HEK293 (cell line): Measurements from ENCODE around the gene SPOCK1.

Experiments
- MYNN ChIP-seq: fragments of 450-650 bp; formaldehyde crosslinking; IDR thresholded peaks from 2 replicates; pipeline ENCODE4 v1.5.1; 2016; ENCODE audit warnings: missing biosample characterization, missing genetic modification characterization, borderline replicate concordance
- ZBTB8A ChIP-seq: fragments of 450-650 bp; formaldehyde crosslinking; IDR thresholded peaks from 2 replicates; pipeline ENCODE4 v1.5.1; 2016; ENCODE audit warnings: missing biosample characterization, missing genetic modification characterization
- ZNF311 ChIP-seq: fragments of 450-650 bp; formaldehyde crosslinking; IDR thresholded peaks from 2 replicates; pipeline ENCODE4 v1.5.1; 2017; ENCODE audit warnings: missing biosample characterization, missing genetic modification characterization, borderline replicate concordance
- ZNF621 ChIP-seq: fragments of 450-650 bp; formaldehyde crosslinking; IDR thresholded peaks from 2 replicates; pipeline ENCODE4 v1.5.1; 2017; ENCODE audit warnings: missing biosample characterization, missing genetic modification characterization
- ZNF654 ChIP-seq: fragments of 450-650 bp; formaldehyde crosslinking; IDR thresholded peaks from 2 replicates; pipeline ENCODE4 v1.5.1; 2016; ENCODE audit warnings: low read depth, missing biosample characterization, missing genetic modification characterization
- TF ChIP-seq, protein P1 (sequence below): fragments of 450-650 bp; formaldehyde crosslinking; IDR thresholded peaks from 2 replicates; pipeline ENCODE4 v1.5.1; 2016; ENCODE audit warnings: missing biosample characterization, missing genetic modification characterization
- TF ChIP-seq, protein P2 (sequence below): fragments of 450-650 bp; formaldehyde crosslinking; IDR thresholded peaks from 2 replicates; pipeline ENCODE4 v1.5.1; 2016; ENCODE audit warnings: missing biosample characterization, missing genetic modification characterization
- TF ChIP-seq, protein P3 (sequence below): fragments of 450-650 bp; formaldehyde crosslinking; IDR thresholded peaks from 2 replicates; pipeline ENCODE4 v1.5.1; 2016; ENCODE audit warnings: missing biosample characterization, missing genetic modification characterization
- TF ChIP-seq, protein P4 (sequence below): fragments of 450-650 bp; formaldehyde crosslinking; conservative IDR thresholded peaks from 2 replicates; pipeline ENCODE4 v1.5.1; 2016; ENCODE audit warnings: low read depth, missing biosample characterization, missing genetic modification characterization

DNA sequence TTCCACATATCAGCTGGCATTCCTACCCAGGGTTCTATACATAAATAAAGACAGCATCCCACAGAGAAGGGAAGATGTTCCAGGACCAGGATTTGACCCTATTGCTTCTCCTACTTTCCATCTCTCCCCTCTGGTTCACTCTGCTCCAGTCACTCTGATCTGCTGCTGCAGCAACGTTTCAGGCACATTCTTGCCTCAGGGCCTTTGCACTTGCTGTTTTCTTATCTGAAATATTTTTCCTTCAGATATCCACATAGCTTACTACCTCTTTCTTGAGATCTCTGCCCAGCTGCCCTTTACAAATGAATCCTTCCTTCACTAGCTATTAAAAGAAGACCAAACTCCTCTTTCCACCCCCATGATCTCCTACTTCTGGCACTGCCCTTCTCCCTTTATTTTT, 204.5 kb downstream of the SPOCK1 start:
- TF ChIP-seq, protein P1, sequence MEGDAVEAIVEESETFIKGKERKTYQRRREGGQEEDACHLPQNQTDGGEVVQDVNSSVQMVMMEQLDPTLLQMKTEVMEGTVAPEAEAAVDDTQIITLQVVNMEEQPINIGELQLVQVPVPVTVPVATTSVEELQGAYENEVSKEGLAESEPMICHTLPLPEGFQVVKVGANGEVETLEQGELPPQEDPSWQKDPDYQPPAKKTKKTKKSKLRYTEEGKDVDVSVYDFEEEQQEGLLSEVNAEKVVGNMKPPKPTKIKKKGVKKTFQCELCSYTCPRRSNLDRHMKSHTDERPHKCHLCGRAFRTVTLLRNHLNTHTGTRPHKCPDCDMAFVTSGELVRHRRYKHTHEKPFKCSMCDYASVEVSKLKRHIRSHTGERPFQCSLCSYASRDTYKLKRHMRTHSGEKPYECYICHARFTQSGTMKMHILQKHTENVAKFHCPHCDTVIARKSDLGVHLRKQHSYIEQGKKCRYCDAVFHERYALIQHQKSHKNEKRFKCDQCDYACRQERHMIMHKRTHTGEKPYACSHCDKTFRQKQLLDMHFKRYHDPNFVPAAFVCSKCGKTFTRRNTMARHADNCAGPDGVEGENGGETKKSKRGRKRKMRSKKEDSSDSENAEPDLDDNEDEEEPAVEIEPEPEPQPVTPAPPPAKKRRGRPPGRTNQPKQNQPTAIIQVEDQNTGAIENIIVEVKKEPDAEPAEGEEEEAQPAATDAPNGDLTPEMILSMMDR (tag by site-specific recombination) = no peak
- no peak for TF ChIP-seq ZNF621 (tag by site-specific recombination)
- no peak for TF ChIP-seq MYNN
- TF ChIP-seq, protein P2, sequence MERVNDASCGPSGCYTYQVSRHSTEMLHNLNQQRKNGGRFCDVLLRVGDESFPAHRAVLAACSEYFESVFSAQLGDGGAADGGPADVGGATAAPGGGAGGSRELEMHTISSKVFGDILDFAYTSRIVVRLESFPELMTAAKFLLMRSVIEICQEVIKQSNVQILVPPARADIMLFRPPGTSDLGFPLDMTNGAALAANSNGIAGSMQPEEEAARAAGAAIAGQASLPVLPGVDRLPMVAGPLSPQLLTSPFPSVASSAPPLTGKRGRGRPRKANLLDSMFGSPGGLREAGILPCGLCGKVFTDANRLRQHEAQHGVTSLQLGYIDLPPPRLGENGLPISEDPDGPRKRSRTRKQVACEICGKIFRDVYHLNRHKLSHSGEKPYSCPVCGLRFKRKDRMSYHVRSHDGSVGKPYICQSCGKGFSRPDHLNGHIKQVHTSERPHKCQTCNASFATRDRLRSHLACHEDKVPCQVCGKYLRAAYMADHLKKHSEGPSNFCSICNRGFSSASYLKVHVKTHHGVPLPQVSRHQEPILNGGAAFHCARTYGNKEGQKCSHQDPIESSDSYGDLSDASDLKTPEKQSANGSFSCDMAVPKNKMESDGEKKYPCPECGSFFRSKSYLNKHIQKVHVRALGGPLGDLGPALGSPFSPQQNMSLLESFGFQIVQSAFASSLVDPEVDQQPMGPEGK = no peak
- TF ChIP-seq, protein P3, sequence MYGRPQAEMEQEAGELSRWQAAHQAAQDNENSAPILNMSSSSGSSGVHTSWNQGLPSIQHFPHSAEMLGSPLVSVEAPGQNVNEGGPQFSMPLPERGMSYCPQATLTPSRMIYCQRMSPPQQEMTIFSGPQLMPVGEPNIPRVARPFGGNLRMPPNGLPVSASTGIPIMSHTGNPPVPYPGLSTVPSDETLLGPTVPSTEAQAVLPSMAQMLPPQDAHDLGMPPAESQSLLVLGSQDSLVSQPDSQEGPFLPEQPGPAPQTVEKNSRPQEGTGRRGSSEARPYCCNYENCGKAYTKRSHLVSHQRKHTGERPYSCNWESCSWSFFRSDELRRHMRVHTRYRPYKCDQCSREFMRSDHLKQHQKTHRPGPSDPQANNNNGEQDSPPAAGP (tag by site-specific recombination) = no peak
- no peak for TF ChIP-seq ZBTB8A (tag by site-specific recombination)
- TF ChIP-seq, protein P4, sequence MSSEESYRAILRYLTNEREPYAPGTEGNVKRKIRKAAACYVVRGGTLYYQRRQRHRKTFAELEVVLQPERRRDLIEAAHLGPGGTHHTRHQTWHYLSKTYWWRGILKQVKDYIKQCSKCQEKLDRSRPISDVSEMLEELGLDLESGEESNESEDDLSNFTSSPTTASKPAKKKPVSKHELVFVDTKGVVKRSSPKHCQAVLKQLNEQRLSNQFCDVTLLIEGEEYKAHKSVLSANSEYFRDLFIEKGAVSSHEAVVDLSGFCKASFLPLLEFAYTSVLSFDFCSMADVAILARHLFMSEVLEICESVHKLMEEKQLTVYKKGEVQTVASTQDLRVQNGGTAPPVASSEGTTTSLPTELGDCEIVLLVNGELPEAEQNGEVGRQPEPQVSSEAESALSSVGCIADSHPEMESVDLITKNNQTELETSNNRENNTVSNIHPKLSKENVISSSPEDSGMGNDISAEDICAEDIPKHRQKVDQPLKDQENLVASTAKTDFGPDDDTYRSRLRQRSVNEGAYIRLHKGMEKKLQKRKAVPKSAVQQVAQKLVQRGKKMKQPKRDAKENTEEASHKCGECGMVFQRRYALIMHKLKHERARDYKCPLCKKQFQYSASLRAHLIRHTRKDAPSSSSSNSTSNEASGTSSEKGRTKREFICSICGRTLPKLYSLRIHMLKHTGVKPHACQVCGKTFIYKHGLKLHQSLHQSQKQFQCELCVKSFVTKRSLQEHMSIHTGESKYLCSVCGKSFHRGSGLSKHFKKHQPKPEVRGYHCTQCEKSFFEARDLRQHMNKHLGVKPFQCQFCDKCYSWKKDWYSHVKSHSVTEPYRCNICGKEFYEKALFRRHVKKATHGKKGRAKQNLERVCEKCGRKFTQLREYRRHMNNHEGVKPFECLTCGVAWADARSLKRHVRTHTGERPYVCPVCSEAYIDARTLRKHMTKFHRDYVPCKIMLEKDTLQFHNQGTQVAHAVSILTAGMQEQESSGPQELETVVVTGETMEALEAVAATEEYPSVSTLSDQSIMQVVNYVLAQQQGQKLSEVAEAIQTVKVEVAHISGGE (tag by site-specific recombination) = no peak
- no peak for TF ChIP-seq ZNF654 (tag by site-specific recombination)
- TF ChIP-seq ZNF311 (tag by site-specific recombination) = no peak
